ENCODE measurements around the gene GFM1.

The GFM1 gene

GRCh38 chr3:158700559-158700958 lies 56.2 kb downstream of the GFM1 start:
- TF ChIP-seq ZNF274 (IDR thresholded peaks at IDR 0.05; ENCODE audit: low read depth, low read length), result no peak
- H3K4me3 ChIP-seq (ENCODE audit: low read length), result no peak overlapping the region

GRCh38 chr3:158701420-158702065 lies 57.2 kb downstream of the GFM1 start:
- H3K4me3 ChIP-seq (ENCODE audit: low read length), result no peak overlapping the region
- TF ChIP-seq ZNF274 (IDR thresholded peaks at IDR 0.05; ENCODE audit: low read depth, low read length), result no peak

GRCh38 chr3:158702815-158703481 lies 58.6 kb downstream of the GFM1 start:
- H3K4me3 ChIP-seq (ENCODE audit: low read length), result no peak overlapping the region
- no peak for TF ChIP-seq ZNF274 (IDR thresholded peaks at IDR 0.05; ENCODE audit: low read depth, low read length)

GRCh38 chr3:158703566-158703965 lies 59.2 kb downstream of the GFM1 start:
- H3K4me3 ChIP-seq (ENCODE audit: low read length), result no peak overlapping the region
- TF ChIP-seq ZNF274 (IDR thresholded peaks at IDR 0.05; ENCODE audit: low read depth, low read length), result no peak

- no peak for TF ChIP-seq ZNF274 (IDR thresholded peaks at IDR 0.05; ENCODE audit: low read depth, low read length)
These were observed 65.3 kb downstream of the GFM1 start for GRCh38 chr3:158709666-158710083.

GRCh38 chr3:158710601-158711000 lies 66.3 kb downstream of the GFM1 start:
- H3K4me3 ChIP-seq (ENCODE audit: low read length), result no peak overlapping the region
- no peak for TF ChIP-seq ZNF274 (IDR thresholded peaks at IDR 0.05; ENCODE audit: low read depth, low read length)

More at GRCh38 chr3:158709666-158710083, 65.3 kb downstream of the GFM1 start:
- H3K4me3 ChIP-seq (ENCODE audit: low read length), result no peak overlapping the region

GRCh38 chr3:158711886-158712285 lies 67.6 kb downstream of the GFM1 start:
- no peak for TF ChIP-seq ZNF274 (IDR thresholded peaks at IDR 0.05; ENCODE audit: low read depth, low read length)
- H3K4me3 ChIP-seq (ENCODE audit: low read length), result no peak overlapping the region

- no peak for TF ChIP-seq ZNF274 (IDR thresholded peaks at IDR 0.05; ENCODE audit: low read depth, low read length)
These were observed 68.1 kb downstream of the GFM1 start for GRCh38 chr3:158712443-158712842.

GRCh38 chr3:158713094-158713499 lies 68.8 kb downstream of the GFM1 start:
- H3K4me3 ChIP-seq (ENCODE audit: low read length), result no peak overlapping the region
- TF ChIP-seq ZNF274 (IDR thresholded peaks at IDR 0.05; ENCODE audit: low read depth, low read length), result no peak

More at GRCh38 chr3:158712443-158712842, 68.1 kb downstream of the GFM1 start:
- H3K4me3 ChIP-seq (ENCODE audit: low read length), result no peak overlapping the region

- H3K4me3 ChIP-seq (ENCODE audit: low read length), result no peak overlapping the region
- no peak for TF ChIP-seq ZNF274 (IDR thresholded peaks at IDR 0.05; ENCODE audit: low read depth, low read length)
These were observed 73.2 kb downstream of the GFM1 start for GRCh38 chr3:158717576-158717975.

- H3K4me3 ChIP-seq (ENCODE audit: low read length), result no peak overlapping the region
- no peak for TF ChIP-seq ZNF274 (IDR thresholded peaks at IDR 0.05; ENCODE audit: low read depth, low read length)
These were observed 74.3 kb downstream of the GFM1 start for GRCh38 chr3:158718490-158719170.

- no peak overlapping the region for H3K4me3 ChIP-seq (ENCODE audit: low read length)
- TF ChIP-seq ZNF274 (IDR thresholded peaks at IDR 0.05; ENCODE audit: low read depth, low read length), result no peak
These were observed 77.8 kb downstream of the GFM1 start for GRCh38 chr3:158722108-158722507.

- TF ChIP-seq ZNF274 (IDR thresholded peaks at IDR 0.05; ENCODE audit: low read depth, low read length), result no peak
- no peak overlapping the region for H3K4me3 ChIP-seq (ENCODE audit: low read length)
These were observed 79.7 kb downstream of the GFM1 start for GRCh38 chr3:158723991-158724390.

- no peak overlapping the region for H3K4me3 ChIP-seq (ENCODE audit: low read length)
- no peak for TF ChIP-seq ZNF274 (IDR thresholded peaks at IDR 0.05; ENCODE audit: low read depth, low read length)
These were observed 81.2 kb downstream of the GFM1 start for GRCh38 chr3:158725348-158726011.
